Fibroblast of lung (primary cell): ENCODE results near the gene CISD3.

Experiments
- EZH2 ChIP-seq: IDR thresholded peaks from 2 replicates; pipeline ENCODE4 v1.5.1; 2012; ENCODE audit warnings: low read length, control low read depth, mild to moderate bottlenecking; ENCODE audit errors: missing control alignments
- TF ChIP-seq, protein P1 (sequence below), 2 donors: IDR thresholded peaks in 1 of 2; conservative IDR thresholded peaks in 1 of 2; 1 replicate in 1 of 2; 2 replicates in 1 of 2; pipeline ENCODE4 v1.5.1; 2011 to 2012; ENCODE audit warnings: low read length in 2 of 2, control low read depth in 1 of 2, inconsistent platforms in 1 of 2, low read depth in 1 of 2, mild to moderate bottlenecking in 1 of 2

GRCh38 chr17:38693700-38694329 lies 36.3 kb upstream of the CISD3 start:
- TF ChIP-seq, protein P1, sequence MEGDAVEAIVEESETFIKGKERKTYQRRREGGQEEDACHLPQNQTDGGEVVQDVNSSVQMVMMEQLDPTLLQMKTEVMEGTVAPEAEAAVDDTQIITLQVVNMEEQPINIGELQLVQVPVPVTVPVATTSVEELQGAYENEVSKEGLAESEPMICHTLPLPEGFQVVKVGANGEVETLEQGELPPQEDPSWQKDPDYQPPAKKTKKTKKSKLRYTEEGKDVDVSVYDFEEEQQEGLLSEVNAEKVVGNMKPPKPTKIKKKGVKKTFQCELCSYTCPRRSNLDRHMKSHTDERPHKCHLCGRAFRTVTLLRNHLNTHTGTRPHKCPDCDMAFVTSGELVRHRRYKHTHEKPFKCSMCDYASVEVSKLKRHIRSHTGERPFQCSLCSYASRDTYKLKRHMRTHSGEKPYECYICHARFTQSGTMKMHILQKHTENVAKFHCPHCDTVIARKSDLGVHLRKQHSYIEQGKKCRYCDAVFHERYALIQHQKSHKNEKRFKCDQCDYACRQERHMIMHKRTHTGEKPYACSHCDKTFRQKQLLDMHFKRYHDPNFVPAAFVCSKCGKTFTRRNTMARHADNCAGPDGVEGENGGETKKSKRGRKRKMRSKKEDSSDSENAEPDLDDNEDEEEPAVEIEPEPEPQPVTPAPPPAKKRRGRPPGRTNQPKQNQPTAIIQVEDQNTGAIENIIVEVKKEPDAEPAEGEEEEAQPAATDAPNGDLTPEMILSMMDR (conservative IDR thresholded peaks at IDR 0.05 in 1 of 2, IDR thresholded peaks at IDR 0.05 in 1 of 2; ENCODE audit: low read depth in 1 of 2, low read length in 2 of 2): no peak
- TF ChIP-seq EZH2: no peak
